KMS-11 (cell line): ENCODE data around the gene NCKAP5.

Experiments
- H2AFZ ChIP-seq: fragments of 200-600 bp; sonication (generic); 2 replicates; pipeline ENCODE4 v1.6.1; 2016; ENCODE audit warnings: antibody characterized with exemption, mixed run types, low read depth
- H3K27ac ChIP-seq: fragments of 200-600 bp; sonication (generic); 2 replicates; pipeline ENCODE4 v1.6.1; 2016; ENCODE audit warnings: mild to moderate bottlenecking, mixed run types
- H3K27me3 ChIP-seq: fragments of 200-600 bp; sonication (generic); 2 replicates; pipeline ENCODE4 v1.6.1; 2017; ENCODE audit warnings: mild to moderate bottlenecking, low read depth, mixed run types, moderate library complexity; ENCODE audit not compliant: insufficient read depth
- H3K36me3 ChIP-seq: fragments of 200-600 bp; sonication (generic); 2 replicates; pipeline ENCODE4 v1.6.1; 2017; ENCODE audit warnings: mild to moderate bottlenecking, mixed run types; ENCODE audit not compliant: insufficient read depth
- H3K4me1 ChIP-seq: fragments of 200-600 bp; sonication (generic); 2 replicates; pipeline ENCODE4 v1.6.1; 2016; ENCODE audit warnings: mild to moderate bottlenecking, low read depth, mixed run types; ENCODE audit not compliant: poor library complexity, severe bottlenecking
- H3K4me2 ChIP-seq: fragments of 200-600 bp; sonication (generic); 2 replicates; pipeline ENCODE4 v1.7.0; 2016; ENCODE audit warnings: mild to moderate bottlenecking, mixed run types
- H3K4me3 ChIP-seq: fragments of 200-600 bp; sonication (generic); IDR thresholded peaks from 2 replicates; pipeline ENCODE4 v1.6.1; 2017; ENCODE audit warnings: low read depth, low read length, mixed read lengths; ENCODE audit not compliant: insufficient read depth
- H3K79me2 ChIP-seq: fragments of 200-600 bp; sonication (generic); 2 replicates; pipeline ENCODE4 v1.6.1; 2016; ENCODE audit warnings: low read depth, mixed run types; ENCODE audit not compliant: insufficient read depth
- H3K9ac ChIP-seq: fragments of 200-600 bp; sonication (generic); 2 replicates; pipeline ENCODE4 v1.6.1; 2016; ENCODE audit warnings: mild to moderate bottlenecking, mixed run types
- H4K20me1 ChIP-seq: fragments of 200-600 bp; sonication (generic); 2 replicates; pipeline ENCODE4 v1.6.1; 2016; ENCODE audit warnings: mild to moderate bottlenecking, mixed run types; ENCODE audit not compliant: insufficient read depth
- CTCF ChIP-seq: fragments of 200-600 bp; sonication (generic); conservative IDR thresholded peaks from 2 replicates; pipeline ENCODE4 v1.6.1; 2017; ENCODE audit warnings: low read depth, mild to moderate bottlenecking, antibody characterized with exemption, low read length, moderate library complexity, mixed read lengths

Gene NCKAP5

GRCh38 chr2:133346654-133347053 lies 221.6 kb downstream of the NCKAP5 start:
- H3K27ac ChIP-seq: no peak overlapping the region
- no peak overlapping the region for H2AFZ ChIP-seq
- no peaks in the 10 kb centered on the region for H3K27me3 ChIP-seq
- H3K36me3 ChIP-seq: no peaks in the 10 kb centered on the region
- H4K20me1 ChIP-seq: no peaks in the 10 kb centered on the region
- no peak overlapping the region for H3K4me3 ChIP-seq
- no peak overlapping the region for H3K4me2 ChIP-seq
- no peaks in the 10 kb centered on the region for H3K79me2 ChIP-seq
- H3K4me1 ChIP-seq: no peaks in the 10 kb centered on the region
- no peak for TF ChIP-seq CTCF
- no peak overlapping the region for H3K9ac ChIP-seq

GRCh38 chr2:133345638-133346037 lies 222.6 kb downstream of the NCKAP5 start:
- Histone ChIP-seq H3K9ac (no peak overlapping the region), H3K4me1 (no peaks in the 10 kb centered on the region), H4K20me1 (no peaks in the 10 kb centered on the region), H3K4me2 (no peak overlapping the region), H2AFZ (no peak overlapping the region), H3K27me3 (no peaks in the 10 kb centered on the region), H3K27ac (no peak overlapping the region), H3K79me2 (no peaks in the 10 kb centered on the region), H3K4me3 (no peak overlapping the region), H3K36me3 (no peaks in the 10 kb centered on the region)
- TF ChIP-seq CTCF: no peak

GRCh38 chr2:133344849-133345248 lies 223.4 kb downstream of the NCKAP5 start:
- TF ChIP-seq CTCF: no peak

GRCh38 chr2:133343018-133343352 lies 225.3 kb downstream of the NCKAP5 start:
- Histone ChIP-seq H3K27ac (no peak overlapping the region), H3K4me2 (no peak overlapping the region), H3K27me3 (no peaks in the 10 kb centered on the region), H4K20me1 (no peaks in the 10 kb centered on the region), H3K4me3 (no peak overlapping the region), H3K9ac (no peak overlapping the region), H2AFZ (no peak overlapping the region), H3K36me3 (no peaks in the 10 kb centered on the region), H3K4me1 (no peaks in the 10 kb centered on the region), H3K79me2 (no peaks in the 10 kb centered on the region)
- no peak for TF ChIP-seq CTCF

More at GRCh38 chr2:133344849-133345248, 223.4 kb downstream of the NCKAP5 start:
- H3K79me2 ChIP-seq: no peaks in the 10 kb centered on the region
- H3K36me3 ChIP-seq: no peaks in the 10 kb centered on the region
- no peaks in the 10 kb centered on the region for H3K4me1 ChIP-seq
- no peak overlapping the region for H3K27ac ChIP-seq
- H3K4me2 ChIP-seq: no peak overlapping the region
- H2AFZ ChIP-seq: no peak overlapping the region
- no peaks in the 10 kb centered on the region for H4K20me1 ChIP-seq
- no peaks in the 10 kb centered on the region for H3K27me3 ChIP-seq
- H3K9ac ChIP-seq: no peak overlapping the region
- H3K4me3 ChIP-seq: no peak overlapping the region
